ENCODE measurements around the gene RNF208.

- TF ChIP-seq, protein P1, sequence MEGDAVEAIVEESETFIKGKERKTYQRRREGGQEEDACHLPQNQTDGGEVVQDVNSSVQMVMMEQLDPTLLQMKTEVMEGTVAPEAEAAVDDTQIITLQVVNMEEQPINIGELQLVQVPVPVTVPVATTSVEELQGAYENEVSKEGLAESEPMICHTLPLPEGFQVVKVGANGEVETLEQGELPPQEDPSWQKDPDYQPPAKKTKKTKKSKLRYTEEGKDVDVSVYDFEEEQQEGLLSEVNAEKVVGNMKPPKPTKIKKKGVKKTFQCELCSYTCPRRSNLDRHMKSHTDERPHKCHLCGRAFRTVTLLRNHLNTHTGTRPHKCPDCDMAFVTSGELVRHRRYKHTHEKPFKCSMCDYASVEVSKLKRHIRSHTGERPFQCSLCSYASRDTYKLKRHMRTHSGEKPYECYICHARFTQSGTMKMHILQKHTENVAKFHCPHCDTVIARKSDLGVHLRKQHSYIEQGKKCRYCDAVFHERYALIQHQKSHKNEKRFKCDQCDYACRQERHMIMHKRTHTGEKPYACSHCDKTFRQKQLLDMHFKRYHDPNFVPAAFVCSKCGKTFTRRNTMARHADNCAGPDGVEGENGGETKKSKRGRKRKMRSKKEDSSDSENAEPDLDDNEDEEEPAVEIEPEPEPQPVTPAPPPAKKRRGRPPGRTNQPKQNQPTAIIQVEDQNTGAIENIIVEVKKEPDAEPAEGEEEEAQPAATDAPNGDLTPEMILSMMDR (IDR thresholded peaks at IDR 0.05; ENCODE audit: low read depth, low read length): no peak
- TF ChIP-seq POLR2A (IDR thresholded peaks at IDR 0.05; ENCODE audit: extremely low read depth, insufficient read length): no peak
Observed at GRCh38 chr9:137242269-137243203, 20.5 kb upstream of the RNF208 start.

Data from NB4 (cell line).